Cardiac muscle cell (in vitro differentiated cells and primary cell): Measurements from ENCODE around the gene MAPK1. TPM values are rescaled to one million over a fixed set of nuclear protein-coding genes. Genes with fewer than 3 reads are reported as not detected.
A peak's percentile ranks its signal among the peaks of the same experiment; 100 is the strongest.
"Not testable (repeated sequence)": the region's sequence is repeated elsewhere in the genome, so short reads cannot be mapped to it uniquely, and the experiment has no call there.

Experiments used
- DNase-seq, 2 donors: peaks; one replicate each; pipeline versions ENCODE4 v3.0.0 to v3.0.0-alpha.2; 2010 to 2017; ENCODE audit warnings: low read depth in 1 of 2, low spot score in 1 of 2
- H3K27ac ChIP-seq: fragments of 200-600 bp; sonication (generic); 2 replicates; pipeline ENCODE4 v1.5.1; 2016
- H3K27me3 ChIP-seq: fragments of 200-600 bp; sonication (generic); 2 replicates; pipeline ENCODE4 v1.6.0; 2016; ENCODE audit warnings: control low read depth
- H3K36me3 ChIP-seq: fragments of 200-600 bp; sonication (generic); 2 replicates; pipeline ENCODE4 v1.5.1; 2016; ENCODE audit warnings: control low read depth
- H3K4me1 ChIP-seq: fragments of 200-600 bp; sonication (generic); 2 replicates; pipeline ENCODE4 v1.8.1; 2017; ENCODE audit warnings: low read depth, mild to moderate bottlenecking, mixed run types
- H3K4me3 ChIP-seq: fragments of 200-600 bp; sonication (generic); 2 replicates; pipeline ENCODE4 v1.5.1; 2016; ENCODE audit warnings: mild to moderate bottlenecking
- H3K9me3 ChIP-seq: fragments of 200-600 bp; sonication (generic); 2 replicates; pipeline ENCODE4 v1.5.1; 2017; ENCODE audit warnings: low read depth, mild to moderate bottlenecking, control low read depth
- polyA plus RNA-seq: library from polyadenylated mRNA; unstranded; fragments of >200 nt; fragmentation: Nextera tagmentation; extraction: Ambion mirVana; gene quantifications from 2 replicates; pipeline ENCODE4 v1.2.1, GENCODE V29; 2016
- total RNA-seq: library from RNA; depleted of rRNA; stranded (reverse); fragments of >200 nt; gene quantifications from 2 replicates; pipeline ENCODE4 v1.2.3, GENCODE V29; 2016
- TF ChIP-seq, protein P1 (sequence below): IDR thresholded peaks from 2 replicates; pipeline ENCODE4 v1.5.1; 2012; ENCODE audit warnings: low read depth, mild to moderate bottlenecking, low read length

Gene MAPK1
- total and polyA plus RNA-seq, 2 experiments from 2014 or later: 32.7 to 72.1 TPM

DNA sequence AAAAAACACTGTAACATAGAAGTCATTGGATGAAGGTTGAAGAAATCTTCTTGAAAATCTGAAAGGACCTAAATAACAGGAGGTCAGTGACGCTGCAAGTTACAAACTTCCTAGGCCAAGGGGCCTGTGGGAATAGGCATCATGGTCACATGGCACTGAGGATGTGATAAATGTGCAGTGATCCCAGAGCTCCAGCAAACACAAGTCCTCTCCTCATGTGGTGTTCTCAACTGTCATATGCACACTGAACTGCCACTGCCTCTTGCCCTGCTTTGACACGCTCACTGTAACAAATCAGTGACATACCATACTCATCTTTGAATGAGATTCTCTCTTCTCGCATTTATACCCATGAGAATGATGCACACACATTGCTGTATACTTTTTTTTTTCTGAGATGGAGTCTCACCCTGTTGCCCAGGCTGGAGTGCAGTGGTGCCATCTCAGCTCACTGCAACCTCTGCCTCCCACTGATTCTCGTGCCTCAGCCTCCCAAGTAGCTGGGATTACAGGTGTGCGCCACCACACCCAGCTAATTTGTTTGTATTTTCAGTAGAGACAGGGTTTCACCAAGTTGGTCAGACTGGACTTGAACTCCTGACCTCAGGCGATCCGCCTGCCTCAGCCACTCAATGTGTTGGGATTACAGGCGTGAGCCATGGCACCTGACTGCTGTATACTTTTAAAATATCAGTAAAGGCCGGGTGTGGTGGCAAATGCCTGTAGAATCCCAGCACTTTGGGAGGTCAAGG lies 66.7 kb downstream of the MAPK1 start:
- Histone ChIP-seq H3K9me3 (no peaks in the 10 kb centered on the region), H3K4me3 (no peak overlapping the region), H3K4me1 (peaks cover 10% of the 10 kb centered on the region), H3K27me3 (no peaks in the 10 kb centered on the region), H3K36me3 (peaks cover 46% of the 10 kb centered on the region), H3K27ac (no peak overlapping the region)
- no peak for DNase-seq
- TF ChIP-seq, protein P1, sequence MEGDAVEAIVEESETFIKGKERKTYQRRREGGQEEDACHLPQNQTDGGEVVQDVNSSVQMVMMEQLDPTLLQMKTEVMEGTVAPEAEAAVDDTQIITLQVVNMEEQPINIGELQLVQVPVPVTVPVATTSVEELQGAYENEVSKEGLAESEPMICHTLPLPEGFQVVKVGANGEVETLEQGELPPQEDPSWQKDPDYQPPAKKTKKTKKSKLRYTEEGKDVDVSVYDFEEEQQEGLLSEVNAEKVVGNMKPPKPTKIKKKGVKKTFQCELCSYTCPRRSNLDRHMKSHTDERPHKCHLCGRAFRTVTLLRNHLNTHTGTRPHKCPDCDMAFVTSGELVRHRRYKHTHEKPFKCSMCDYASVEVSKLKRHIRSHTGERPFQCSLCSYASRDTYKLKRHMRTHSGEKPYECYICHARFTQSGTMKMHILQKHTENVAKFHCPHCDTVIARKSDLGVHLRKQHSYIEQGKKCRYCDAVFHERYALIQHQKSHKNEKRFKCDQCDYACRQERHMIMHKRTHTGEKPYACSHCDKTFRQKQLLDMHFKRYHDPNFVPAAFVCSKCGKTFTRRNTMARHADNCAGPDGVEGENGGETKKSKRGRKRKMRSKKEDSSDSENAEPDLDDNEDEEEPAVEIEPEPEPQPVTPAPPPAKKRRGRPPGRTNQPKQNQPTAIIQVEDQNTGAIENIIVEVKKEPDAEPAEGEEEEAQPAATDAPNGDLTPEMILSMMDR: no peak

DNA sequence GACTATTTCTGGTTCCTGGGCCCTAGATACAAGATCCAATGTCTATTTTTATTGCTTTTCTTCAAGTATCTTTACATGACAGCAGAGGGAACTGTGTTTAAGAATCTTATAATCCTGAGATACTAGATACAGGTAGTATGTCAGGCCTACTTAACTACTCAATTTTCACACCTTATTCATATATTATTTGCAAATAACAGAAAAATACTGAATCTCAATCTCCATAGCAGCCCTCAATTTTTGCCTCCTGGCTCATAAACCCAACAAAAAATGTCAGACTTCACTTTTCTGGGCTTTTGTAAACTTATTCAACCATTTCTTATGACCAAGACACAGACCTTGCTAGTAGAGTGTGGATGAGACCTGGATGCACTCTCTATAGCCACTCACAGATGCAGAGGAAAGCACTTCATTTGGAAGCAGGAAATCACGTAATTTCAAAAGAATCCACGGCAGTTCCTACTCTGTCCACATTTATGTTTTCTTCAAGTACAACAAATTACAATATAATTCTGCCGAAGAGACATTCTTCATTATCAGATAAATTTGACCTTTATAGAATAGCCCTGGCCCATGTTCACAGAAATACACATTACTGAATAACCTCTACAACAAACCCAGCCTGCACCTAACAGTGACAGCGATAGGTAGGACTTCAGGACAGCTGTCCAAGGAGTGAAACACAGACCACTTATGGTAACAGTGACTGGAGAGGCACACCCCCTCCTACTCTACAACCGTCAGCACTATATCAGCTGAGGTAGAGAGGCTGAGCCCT lies 69.8 kb downstream of the MAPK1 start:
- DNase-seq: peak; percentile 45 to 54
- Histone ChIP-seq H3K4me3 (no peak overlapping the region), H3K36me3 (peaks cover 16% of the 10 kb centered on the region), H3K27me3 (no peaks in the 10 kb centered on the region), H3K4me1 (peaks cover 10% of the 10 kb centered on the region), H3K27ac (peak overlapping the region; percentile 79), H3K9me3 (no peaks in the 10 kb centered on the region)
- TF ChIP-seq, protein P1: no peak

DNA sequence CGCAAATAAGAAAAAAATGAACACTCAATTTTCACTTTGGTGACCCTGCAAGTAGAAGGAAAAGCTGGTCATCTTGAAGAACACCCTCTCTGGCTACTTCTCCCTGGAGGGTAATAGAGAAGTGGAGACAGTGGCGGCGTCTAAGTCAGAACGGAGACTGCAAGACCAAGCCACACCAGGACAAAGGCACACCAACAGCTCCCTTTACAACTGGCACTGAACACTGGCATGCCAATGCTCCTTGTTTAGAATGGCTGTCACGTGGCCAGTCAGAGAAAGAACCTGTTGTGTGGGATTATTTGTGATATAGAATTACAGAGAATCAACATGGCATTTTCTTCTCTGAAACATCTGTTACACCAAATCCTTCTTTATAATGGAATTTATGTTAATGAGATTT lies 70.6 kb downstream of the MAPK1 start:
- Histone ChIP-seq H3K4me1 (peaks cover 10% of the 10 kb centered on the region), H3K36me3 (peaks cover 14% of the 10 kb centered on the region), H3K9me3 (no peaks in the 10 kb centered on the region), H3K27ac (no peak overlapping the region), H3K27me3 (no peaks in the 10 kb centered on the region), H3K4me3 (no peak overlapping the region)
- TF ChIP-seq, protein P1: no peak
- no peak for DNase-seq

DNA sequence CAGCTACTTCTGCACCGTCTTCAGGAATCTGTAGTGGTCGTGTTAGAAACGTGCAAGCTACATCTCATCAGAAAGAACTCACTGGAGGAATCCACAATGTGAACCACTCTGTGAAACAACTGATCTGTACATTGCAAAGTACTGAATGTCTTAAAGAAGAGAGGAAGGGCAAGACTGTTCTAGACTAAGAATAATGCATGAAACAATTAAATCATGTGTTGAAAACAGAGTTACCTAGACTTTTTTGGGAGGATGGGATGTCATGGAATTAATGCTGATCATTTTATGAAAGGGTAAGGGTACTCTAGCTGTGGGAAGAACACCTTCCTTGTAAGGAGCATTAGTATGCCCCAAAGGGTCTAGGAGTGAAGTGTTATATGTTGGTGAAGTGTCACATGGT lies 71.2 kb downstream of the MAPK1 start:
- no peak for DNase-seq
- Histone ChIP-seq H3K9me3 (no peaks in the 10 kb centered on the region), H3K4me1 (peaks cover 10% of the 10 kb centered on the region), H3K36me3 (peaks cover 14% of the 10 kb centered on the region), H3K27me3 (no peaks in the 10 kb centered on the region), H3K4me3 (no peak overlapping the region), H3K27ac (no peak overlapping the region)
- TF ChIP-seq, protein P1: no peak

DNA sequence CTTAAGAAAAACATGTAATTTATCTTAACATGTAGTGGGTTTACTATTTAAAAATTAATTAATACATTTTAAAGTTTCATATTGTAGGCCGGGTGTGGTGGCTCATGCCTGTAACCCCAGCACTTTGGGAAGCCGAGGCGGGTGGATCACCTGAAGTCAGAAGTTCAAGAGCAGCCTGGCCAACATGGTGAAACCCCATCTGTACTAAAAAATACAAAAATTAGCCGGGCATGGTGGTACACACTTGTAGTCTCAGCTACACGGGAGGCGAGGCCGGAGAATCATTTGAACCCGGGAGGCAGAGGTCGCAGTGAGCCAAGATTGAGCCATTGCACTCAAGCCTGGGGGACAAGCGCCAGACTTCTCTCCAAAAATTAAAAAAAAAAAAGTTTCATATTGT lies 73.7 kb downstream of the MAPK1 start:
- not testable (repeated sequence) for H3K9me3 ChIP-seq, H3K27me3 ChIP-seq, H3K4me1 ChIP-seq, H3K27ac ChIP-seq, H3K4me3 ChIP-seq, DNase-seq
- peaks cover 12% of the 10 kb centered on the region for H3K36me3 ChIP-seq
